ENCODE measurements around the gene MXRA8. TPM values are rescaled to one million over a fixed set of nuclear protein-coding genes. Genes with fewer than 3 reads are reported as not detected.

The MXRA8 gene
- polyA plus RNA-seq, 1 donor: 73.1 TPM

DNA sequence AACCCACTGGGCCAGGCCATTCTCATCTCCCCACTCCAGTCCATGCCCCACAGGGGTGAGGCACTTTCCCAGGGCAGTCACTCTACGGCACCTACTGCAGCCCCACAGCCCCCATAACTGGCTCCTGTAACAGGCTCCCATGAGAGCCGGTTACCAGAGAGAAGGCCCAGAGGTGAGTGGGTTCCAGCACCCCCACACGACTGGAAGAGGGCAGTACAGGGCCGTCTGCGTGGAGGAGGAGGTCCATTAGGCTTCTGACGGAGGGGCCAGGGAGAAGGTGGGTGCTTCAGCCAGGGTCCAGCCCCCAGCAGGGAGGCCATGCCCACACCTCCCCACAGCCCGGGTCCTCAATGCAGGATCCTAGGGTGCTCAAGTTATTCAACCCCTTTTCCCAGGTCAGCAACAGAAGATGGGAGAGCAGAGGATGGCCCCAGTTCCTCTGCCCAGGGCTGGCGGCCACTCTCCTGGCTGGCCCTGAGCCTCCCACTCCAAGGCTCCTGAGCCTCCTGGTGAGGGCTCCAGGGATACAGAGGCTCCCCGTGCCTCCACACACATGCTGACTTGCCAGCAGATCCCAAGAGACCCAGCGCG, 52.2 kb downstream of the MXRA8 start:
- no peak for DNase-seq

GRCh38 chr1:1305300-1306069, 52.9 kb downstream of the MXRA8 start:
- DNase-seq: peak; percentile 59

GRCh38 chr1:1304331-1305299, 53.7 kb downstream of the MXRA8 start:
- peak; percentile 49 for DNase-seq

GRCh38 chr1:1303736-1304135, 54.6 kb downstream of the MXRA8 start:
- DNase-seq: no peak

DNA sequence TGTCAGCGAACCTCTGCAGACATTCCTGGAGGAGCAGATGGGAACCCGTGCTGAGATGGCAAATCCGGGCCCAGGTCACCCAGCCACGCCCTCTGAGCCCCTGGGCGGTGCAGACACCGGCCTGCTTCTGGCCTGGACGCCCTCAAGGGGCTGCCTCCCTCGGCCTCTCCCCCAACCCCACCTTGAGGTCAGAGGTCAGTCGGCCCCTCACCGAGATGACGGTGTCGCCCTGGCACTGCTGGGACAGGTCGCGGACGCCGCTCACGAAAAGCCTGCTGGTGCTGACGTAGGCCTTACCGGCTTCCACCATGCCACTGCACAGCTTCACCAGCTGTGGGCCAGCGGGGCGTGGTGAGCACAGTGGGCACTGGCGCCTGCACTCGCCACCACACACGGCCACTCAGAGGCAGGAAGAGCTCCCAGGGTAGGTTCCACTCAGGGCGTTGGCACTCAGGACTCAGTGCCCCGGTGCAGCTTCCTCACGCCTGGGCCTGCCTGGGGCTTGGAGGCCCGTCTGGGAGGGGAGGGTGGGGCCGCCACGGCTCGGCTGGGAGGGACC, 55.3 kb downstream of the MXRA8 start:
- DNase-seq: no peak

Other genes starting within 250 kb of the MXRA8 start
- 7.8 TPM for gene C1orf159, start 242.5 kb downstream of the MXRA8 start, polyA plus RNA-seq (ENCODE audit: insufficient read length)
- gene TTLL10, start 184.7 kb downstream of the MXRA8 start, polyA plus RNA-seq (ENCODE audit: insufficient read length): 0.25 TPM
- 4.1 TPM for gene TNFRSF18, start 152.0 kb downstream of the MXRA8 start, polyA plus RNA-seq (ENCODE audit: insufficient read length)
- 3.2 TPM for gene TNFRSF4, start 144.4 kb downstream of the MXRA8 start, polyA plus RNA-seq (ENCODE audit: insufficient read length)
- gene SDF4, start 126.6 kb downstream of the MXRA8 start, polyA plus RNA-seq (ENCODE audit: insufficient read length): 92.9 TPM
- 20.0 TPM for gene B3GALT6, start 126.3 kb downstream of the MXRA8 start, polyA plus RNA-seq (ENCODE audit: insufficient read length)
- 3.6 TPM for gene C1QTNF12, start 111.8 kb downstream of the MXRA8 start, polyA plus RNA-seq (ENCODE audit: insufficient read length)
- 39.1 TPM for gene UBE2J2, start 84.7 kb downstream of the MXRA8 start, polyA plus RNA-seq (ENCODE audit: insufficient read length)
- gene SCNN1D, start 78.1 kb downstream of the MXRA8 start, polyA plus RNA-seq (ENCODE audit: insufficient read length): 5.4 TPM
- gene ACAP3, start 50.6 kb downstream of the MXRA8 start, polyA plus RNA-seq (ENCODE audit: insufficient read length): 54.6 TPM
- gene PUSL1, start 50.0 kb downstream of the MXRA8 start, polyA plus RNA-seq (ENCODE audit: insufficient read length): 7.0 TPM
- 87.7 TPM for gene INTS11, start 33.9 kb downstream of the MXRA8 start, polyA plus RNA-seq (ENCODE audit: insufficient read length)
- 20.2 TPM for gene CPTP, start 33.8 kb downstream of the MXRA8 start, polyA plus RNA-seq (ENCODE audit: insufficient read length)
- gene TAS1R3, start 27.3 kb downstream of the MXRA8 start, polyA plus RNA-seq (ENCODE audit: insufficient read length): 3.9 TPM
- 54.3 TPM for gene DVL1, start 9.1 kb downstream of the MXRA8 start, polyA plus RNA-seq (ENCODE audit: insufficient read length)
- gene AURKAIP1, start 16.7 kb upstream of the MXRA8 start, polyA plus RNA-seq (ENCODE audit: insufficient read length): 71.7 TPM
- 174 TPM for gene CCNL2, start 40.8 kb upstream of the MXRA8 start, polyA plus RNA-seq (ENCODE audit: insufficient read length)
- 91.1 TPM for gene MRPL20, start 48.7 kb upstream of the MXRA8 start, polyA plus RNA-seq (ENCODE audit: insufficient read length)
- gene ANKRD65, start 62.7 kb upstream of the MXRA8 start, polyA plus RNA-seq (ENCODE audit: insufficient read length): 24.7 TPM
- 72.5 TPM for gene VWA1, start 77.1 kb upstream of the MXRA8 start, polyA plus RNA-seq (ENCODE audit: insufficient read length)
- gene ATAD3C, start 91.1 kb upstream of the MXRA8 start, polyA plus RNA-seq (ENCODE audit: insufficient read length): 0.90 TPM
- 13.0 TPM for gene ATAD3B, start 113.2 kb upstream of the MXRA8 start, polyA plus RNA-seq (ENCODE audit: insufficient read length)
- 23.1 TPM for gene ATAD3A, start 153.6 kb upstream of the MXRA8 start, polyA plus RNA-seq (ENCODE audit: insufficient read length)
- 4.8 TPM for gene TMEM240, start 182.1 kb upstream of the MXRA8 start, polyA plus RNA-seq (ENCODE audit: insufficient read length)
- gene SSU72, start 216.3 kb upstream of the MXRA8 start, polyA plus RNA-seq (ENCODE audit: insufficient read length): 92.1 TPM
- gene FNDC10, start 241.6 kb upstream of the MXRA8 start, polyA plus RNA-seq (ENCODE audit: insufficient read length): 3.0 TPM